WI38 (cell line): ENCODE measurements around the gene CHD6.

ENCODE experiments used
- H3K4me3 ChIP-seq: 2 replicates; pipeline ENCODE4 v1.5.1; 2011; ENCODE audit warnings: low read depth, mild to moderate bottlenecking, control low read depth, low read length
- TF ChIP-seq, protein P1 (sequence below): IDR thresholded peaks from 2 replicates; pipeline ENCODE4 v1.5.1; 2012; ENCODE audit warnings: low read depth, mild to moderate bottlenecking, control low read depth, low read length

CHD6 gene

DNA sequence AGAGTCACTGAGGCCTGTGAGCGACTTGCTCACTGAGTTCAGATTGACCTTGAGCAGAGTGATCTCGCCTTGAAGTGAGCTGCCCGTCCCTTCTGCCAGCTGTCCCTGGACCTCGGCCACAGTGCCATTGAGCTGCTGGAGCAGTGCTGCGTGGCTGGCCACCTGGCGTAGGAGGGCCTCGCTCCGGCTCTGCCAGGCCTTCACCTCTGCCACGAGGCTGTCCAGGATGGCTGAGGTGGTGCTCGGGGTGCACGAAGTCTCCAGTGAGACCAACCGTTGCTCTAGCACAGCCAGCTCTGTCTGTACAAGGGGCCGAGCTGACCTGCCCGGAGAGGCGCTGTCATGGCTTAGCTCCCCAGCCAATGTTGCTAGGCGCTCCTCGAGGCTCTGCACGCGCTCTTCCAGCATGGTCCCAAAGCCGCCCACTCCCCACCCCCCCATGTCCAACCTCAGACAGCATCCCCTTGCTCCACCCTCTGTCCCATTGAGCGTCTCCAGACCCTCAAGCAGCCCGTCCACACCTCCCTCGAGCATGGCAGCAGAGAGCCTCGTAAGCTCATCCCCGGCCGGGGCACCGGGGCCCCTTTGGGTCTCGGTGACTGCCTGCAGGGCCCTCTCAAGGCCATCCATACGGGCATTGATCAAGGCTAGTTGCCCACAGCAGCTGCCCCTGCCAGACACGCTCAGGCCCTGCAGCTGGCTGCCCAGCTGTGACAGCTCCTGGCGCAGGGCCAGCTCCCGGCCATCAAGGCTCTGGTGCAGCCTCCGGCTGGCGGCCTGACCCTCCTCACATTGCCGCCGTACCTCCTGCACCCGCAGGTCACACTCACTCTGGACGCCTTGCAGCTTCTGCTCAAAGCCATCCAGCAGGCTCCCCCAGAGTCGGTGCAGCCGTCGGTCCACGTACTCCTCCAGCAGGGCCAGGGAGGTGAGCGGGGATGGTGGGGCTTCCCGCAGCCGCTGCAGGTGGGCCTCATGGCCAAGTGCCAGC is 256.1 kb downstream of the CHD6 start:
- TF ChIP-seq, protein P1, sequence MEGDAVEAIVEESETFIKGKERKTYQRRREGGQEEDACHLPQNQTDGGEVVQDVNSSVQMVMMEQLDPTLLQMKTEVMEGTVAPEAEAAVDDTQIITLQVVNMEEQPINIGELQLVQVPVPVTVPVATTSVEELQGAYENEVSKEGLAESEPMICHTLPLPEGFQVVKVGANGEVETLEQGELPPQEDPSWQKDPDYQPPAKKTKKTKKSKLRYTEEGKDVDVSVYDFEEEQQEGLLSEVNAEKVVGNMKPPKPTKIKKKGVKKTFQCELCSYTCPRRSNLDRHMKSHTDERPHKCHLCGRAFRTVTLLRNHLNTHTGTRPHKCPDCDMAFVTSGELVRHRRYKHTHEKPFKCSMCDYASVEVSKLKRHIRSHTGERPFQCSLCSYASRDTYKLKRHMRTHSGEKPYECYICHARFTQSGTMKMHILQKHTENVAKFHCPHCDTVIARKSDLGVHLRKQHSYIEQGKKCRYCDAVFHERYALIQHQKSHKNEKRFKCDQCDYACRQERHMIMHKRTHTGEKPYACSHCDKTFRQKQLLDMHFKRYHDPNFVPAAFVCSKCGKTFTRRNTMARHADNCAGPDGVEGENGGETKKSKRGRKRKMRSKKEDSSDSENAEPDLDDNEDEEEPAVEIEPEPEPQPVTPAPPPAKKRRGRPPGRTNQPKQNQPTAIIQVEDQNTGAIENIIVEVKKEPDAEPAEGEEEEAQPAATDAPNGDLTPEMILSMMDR: no peak
- no peak overlapping the region for H3K4me3 ChIP-seq

DNA sequence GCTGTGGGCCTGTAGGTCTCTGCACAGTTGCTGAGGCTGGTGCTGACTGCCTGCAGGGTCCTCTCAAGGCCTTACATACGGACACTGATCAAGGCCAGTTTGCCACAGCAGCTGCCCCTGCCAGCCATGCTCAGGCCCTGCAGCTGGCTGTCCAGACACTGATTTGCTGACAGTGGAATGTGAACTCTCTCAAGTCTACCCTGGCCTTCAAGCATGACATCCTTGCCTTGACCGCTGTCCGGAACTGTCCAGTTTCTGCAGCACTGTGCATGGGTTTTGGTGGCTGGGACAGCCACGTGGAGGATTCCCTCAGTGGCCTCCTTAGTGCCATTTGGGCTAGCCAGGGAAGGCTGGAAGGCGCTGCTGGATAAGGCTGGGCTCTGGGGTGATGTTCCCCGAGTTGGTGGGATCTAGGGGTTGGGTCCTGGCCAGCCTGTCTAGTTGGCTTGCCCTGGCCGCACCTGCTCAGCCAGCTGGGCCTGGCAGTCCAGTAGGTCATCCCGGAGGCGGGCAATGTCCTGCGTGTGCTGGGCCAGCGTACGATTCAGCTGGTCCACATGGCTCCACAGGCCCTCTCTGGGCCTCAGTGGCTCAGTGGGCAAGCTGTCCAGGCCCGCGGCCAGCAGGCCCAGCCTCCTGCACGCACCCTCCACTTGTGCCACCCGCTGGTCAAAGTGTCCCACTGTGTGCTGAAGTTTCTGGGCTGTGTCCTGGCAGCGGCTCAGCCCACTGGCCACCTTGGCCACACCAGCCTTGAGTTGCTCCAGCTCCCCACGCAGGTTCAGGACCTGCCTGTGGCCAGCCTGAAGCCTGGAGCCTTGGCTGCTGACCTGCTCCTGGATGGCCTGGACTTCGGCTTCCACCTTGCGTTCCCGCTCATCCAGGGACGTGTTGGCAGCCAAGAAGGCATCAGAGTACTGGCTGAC is 257.1 kb downstream of the CHD6 start:
- TF ChIP-seq, protein P1: no peak
- H3K4me3 ChIP-seq: no peak overlapping the region

DNA sequence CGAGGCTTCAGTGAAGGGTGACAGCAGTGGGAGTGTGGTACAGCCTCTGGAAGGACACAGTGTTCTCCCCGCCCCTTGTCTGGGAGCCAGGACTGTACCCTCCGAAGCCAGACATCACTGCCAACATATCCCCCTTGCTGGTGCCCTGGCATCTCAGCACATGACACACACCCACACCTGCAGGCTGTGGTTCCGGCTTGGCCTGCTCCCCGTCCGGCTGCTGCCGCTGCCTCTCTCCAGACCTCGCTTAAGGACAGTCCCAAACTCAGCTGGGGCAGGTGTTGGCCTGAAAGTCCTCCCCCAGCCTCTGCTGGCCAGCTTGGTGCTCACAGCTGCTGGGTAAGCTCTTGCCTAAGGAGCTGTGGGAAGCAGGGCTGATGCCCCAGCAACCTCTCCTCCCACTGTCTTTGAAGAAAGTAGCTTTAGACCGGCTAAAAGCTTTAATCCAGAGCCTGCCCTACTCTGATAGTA is 258.6 kb downstream of the CHD6 start:
- H3K4me3 ChIP-seq: no peak overlapping the region
- TF ChIP-seq, protein P1: no peak

DNA sequence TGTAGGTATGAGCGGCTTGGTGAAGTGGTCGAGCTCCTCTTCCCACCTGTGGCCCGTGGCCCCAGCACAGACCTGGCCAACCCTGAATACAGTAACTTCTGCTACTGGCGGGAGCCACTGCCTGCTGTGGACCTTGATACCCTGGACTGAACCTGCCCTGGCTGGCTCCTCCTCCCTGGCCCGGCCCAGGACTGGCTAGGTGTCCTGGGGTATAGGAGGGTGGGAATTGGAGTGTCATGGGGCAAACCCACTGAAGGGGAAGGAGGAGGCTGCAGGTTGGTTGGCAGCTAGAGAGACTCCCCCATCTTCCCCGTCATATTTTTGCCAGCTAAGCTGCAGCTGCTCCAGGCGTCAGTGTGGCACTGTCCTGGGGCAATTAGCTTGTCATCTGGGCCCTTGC is 259.5 kb downstream of the CHD6 start:
- TF ChIP-seq, protein P1: no peak
- H3K4me3 ChIP-seq: no peak overlapping the region

DNA sequence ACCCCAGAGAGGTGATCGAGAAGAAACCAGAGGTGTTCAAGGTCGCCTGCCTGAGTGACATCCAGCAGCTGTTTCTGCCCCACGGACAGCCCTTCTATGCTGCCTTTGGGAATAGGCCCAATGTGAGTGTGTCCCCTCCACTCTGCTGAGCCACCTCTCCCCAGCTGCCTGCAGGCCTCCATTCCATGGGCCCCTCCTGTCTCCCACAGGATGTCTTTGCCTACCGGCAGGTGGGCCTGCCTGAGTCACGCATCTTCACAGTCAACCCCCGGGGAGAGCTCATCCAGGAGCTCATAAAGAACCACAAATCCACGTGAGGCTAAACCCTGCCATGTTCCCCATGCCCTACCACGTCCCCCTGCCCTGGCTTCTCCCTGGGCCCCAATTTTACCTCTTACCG is 259.9 kb downstream of the CHD6 start:
- TF ChIP-seq, protein P1: no peak
- no peak overlapping the region for H3K4me3 ChIP-seq

DNA sequence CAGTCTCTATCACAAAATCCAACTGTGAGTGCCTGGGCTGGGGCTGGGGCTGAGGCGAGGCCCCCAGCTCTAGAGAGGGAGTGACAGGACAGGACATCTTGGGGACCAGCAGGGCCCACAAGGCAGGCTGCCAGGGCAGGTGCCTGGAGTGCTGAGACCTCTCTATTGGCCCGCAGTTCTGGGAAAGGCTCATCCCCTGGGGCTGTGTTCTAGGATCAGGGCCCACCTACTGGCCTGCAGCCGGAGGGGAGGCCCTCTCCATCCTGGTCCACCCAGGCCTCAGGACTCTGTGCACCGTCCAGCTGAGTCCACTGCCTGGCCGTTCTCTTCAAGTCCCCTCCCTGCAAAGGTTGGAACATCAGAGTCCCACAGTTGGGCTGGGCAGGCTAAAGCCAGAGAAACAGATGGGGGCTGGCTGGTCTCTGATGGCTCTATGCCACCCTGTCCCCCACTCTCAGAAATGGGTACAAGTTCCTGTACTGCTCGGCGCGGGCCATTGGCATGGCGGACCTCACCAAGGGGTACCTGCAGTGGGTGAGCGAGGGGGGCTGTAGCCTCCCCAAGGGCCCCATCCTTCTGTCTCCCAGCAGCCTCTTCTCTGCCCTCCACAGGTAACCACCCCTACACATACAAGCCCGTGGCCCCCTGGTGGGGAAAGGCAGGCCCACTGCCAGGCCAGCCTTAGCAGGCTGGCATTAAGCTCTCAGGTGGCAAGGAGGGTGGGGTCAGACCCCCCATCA is 260.6 kb downstream of the CHD6 start:
- no peak overlapping the region for H3K4me3 ChIP-seq
- TF ChIP-seq, protein P1: no peak
